Kidney capillary endothelial cell (primary cell): ENCODE data around the gene CPEB3.
"Not testable (repeated sequence)": the region's sequence is repeated elsewhere in the genome, so short reads cannot be mapped to it uniquely, and the experiment has no call there.

ENCODE experiments used
- DNase-seq: peaks from one replicate; pipeline ENCODE4 v3.0.0-alpha.2; 2018; ENCODE audit warnings: low spot score

CPEB3 gene

DNA sequence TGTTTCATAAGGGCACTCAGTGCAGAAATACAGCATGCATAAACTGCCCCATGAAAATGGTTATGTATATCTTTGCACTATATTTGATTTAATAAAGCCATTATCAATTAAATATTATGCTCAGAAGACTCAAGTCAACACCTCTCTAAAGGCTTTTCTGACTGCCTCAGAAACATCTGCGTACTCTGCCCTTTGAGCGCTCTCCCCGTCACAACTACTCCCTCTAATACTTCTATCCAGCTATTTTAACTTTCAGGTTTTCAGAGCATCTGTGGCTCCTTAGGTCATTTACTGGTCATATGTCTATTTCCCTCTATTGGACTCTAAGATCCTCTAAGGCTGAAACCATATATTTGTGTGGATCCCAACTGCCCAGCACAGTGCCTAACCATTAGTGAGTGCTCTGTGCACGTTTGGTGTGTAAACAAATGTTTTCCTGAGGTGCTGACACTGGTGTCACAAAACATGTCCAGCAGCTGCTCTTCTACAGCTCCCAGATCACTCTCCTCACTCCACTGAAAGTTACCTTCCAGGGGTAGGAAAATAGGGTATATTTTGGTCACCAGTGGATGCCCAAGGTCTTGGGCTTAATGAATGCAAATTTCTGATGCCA lies 188.2 kb downstream of the CPEB3 start:
- DNase-seq, result no peak

DNA sequence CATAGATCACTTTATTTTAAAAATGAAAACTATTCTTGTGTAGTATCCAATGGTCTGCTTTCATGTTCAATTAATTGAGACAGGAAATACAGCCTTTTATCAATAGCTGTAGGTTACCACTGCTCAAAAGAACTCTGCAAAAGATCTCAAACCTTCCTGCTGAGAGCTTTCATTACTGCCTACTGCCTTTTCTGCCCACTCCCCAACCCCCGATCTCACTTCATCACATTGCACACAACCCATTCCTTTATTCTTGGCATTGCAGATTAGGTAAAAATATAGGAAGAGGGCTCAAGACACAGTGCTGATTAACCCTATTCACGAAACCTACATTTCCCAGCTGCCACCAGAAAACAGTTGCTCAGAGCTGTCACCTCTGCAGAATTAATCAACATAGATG lies 195.9 kb downstream of the CPEB3 start:
- DNase-seq, result no peak

GRCh38 chr10:92091965-92092364 lies 198.9 kb downstream of the CPEB3 start:
- DNase-seq, result no peak

DNA sequence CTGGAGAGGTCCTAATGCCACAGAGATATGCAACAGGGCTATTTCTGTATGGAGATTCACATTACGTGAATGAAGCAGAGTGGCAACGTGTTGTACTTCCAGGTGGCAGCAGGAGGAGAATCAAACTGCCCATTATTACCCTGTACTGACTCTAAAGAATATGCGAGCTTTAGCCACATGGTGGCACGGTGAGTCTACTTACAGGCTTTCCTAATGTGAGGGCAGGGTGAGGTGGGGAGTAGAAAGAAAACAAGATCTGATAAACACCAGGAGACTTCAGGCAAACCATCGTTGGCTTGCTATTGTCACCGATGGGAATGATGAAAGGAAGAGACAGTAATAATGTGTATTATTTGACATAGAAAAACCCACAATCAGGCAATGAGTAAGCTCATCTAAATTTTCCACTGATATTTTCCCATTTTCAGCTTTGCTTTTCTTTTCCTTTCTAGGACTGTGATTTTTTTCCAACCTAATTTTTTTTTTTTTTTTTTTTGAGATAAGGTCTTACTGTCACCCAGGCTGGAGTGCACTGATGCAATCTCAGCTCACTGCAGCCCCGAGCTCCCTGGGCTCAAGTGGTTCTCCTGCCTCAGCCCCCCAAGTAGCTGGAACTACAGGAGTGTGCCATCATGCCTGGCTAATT lies 203.0 kb downstream of the CPEB3 start:
- peak; percentile 76 for DNase-seq

DNA sequence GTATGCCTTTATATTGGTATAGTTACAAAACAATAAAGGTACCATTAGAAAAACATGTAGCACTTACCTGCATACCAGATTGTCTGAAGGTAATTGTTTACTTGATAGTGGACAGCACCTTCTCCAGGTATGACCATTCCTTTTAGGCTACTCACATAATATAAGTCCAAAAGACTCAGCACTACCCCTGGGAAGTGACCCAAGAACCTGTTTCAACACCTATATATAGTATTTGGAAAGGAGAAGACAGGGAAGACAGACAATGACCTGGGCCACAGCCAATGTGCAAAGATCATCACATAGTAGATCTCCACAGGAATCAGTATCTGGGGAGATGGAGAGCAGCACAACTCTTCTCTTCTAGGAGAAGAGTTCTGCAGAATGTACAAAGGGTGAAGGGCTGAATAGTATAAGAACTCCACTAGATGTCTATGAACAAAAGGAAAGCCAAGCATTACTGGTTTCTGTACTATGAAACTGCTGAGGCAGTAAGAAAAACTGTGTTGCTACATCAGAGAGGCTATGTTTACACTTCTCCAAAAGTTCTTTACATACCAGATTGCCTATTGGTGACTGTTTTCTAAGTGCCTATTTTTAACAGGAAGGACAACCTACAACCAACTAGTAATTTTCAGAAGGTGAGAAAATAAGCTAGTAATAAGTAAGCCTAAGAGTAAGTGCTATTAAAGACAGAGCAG lies 208.1 kb downstream of the CPEB3 start:
- DNase-seq, result no peak

GRCh38 chr10:92081641-92082040 lies 209.2 kb downstream of the CPEB3 start:
- DNase-seq, result no peak

GRCh38 chr10:92080244-92080643 lies 210.6 kb downstream of the CPEB3 start:
- DNase-seq, result no peak

DNA sequence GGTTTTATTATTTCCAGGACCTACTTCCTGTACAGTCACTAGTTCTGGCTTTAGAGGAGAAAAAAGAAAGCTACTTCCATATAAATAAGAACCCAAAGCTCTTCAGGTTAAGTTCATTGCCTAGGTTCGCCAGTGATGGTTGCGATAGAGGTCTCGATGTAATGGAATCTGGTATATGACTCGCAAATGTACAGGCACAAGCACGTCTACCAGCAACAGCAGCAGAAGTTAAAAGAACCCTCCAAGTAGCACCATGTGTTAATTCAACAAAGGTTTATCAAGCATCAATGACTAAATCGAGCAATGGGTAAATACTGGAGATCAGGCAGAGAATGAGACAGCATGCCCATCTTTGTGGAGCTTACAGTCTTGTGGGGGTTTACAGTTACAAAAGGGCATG lies 211.9 kb downstream of the CPEB3 start:
- no peak for DNase-seq

DNA sequence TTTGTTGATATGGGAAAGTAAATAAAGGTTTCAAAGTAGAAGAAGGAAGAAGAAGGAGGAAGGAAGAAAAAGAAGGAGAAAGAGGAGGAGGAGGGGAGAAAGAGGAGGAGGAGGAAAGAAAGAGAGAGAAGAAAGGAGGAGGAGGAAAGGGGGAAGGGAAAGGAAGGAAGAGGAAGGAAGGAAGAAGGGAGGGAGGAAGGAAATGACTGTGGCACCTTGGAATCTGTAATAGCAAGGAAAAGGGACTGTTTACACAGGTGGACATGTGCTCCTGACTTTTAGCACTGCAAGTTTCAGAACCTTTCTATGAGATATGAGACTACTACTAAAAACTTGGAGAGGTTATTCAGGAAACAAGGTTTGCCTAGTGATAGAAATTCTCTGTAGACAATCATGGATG lies 214.2 kb downstream of the CPEB3 start:
- no peak for DNase-seq

DNA sequence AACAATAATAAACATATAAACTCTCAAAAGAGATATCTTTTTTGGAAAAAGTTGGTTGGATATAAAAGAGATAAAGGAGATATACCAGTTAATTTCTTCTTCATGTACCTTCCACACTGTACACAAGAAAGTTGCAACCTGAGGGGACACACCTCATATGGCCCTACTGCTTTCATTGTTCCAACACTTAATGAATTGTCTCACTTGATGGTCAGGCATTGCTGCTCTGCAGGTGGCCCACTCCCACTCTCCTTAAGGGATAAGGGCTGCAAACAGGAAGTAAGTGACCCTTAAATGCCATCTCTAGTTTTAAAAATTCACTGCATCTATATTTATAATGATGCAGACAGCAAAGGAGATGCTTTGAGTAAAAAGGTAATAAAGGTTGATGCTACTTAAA lies 215.0 kb downstream of the CPEB3 start:
- no peak for DNase-seq

DNA sequence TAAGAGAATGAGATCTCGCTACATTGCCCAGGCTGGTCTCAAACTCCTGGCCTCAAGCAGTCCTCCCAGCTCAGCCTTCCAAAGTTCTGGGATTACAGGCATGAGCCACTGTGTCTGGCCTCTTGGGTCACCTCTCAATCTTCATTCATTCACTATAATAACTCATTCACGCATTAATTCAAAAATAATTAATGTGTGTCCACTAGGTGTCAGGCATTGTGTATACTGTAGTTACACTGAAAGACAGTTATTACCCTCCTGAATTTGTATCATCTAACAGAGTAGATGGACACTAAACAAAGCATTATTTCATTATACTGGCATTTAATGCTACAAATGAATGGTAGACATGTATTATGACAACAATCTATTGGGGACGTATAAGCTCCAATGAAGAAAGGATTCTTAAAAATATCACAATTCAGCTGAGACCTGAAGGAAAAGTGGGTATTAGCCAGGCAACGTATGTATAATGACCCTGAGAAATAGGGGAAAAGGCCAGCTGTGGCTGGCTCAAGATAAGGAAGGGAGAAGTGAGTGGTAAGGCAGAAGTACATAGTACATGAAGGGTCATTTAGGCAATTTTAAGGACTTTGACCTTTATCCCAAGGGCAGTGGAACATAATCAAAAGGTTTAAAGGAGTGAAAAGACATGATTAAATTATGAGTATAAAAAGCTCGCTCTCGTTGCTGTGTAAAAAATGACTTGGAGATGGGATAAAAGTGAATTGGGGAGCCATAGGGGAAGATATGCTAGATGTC lies 216.6 kb downstream of the CPEB3 start:
- DNase-seq, result peak; percentile 7

- DNase-seq, result no peak
Observed at GRCh38 chr10:92068900-92069299, 222.0 kb downstream of the CPEB3 start.

- DNase-seq, result no peak
Observed at GRCh38 chr10:92066386-92066785, 224.5 kb downstream of the CPEB3 start.

DNA sequence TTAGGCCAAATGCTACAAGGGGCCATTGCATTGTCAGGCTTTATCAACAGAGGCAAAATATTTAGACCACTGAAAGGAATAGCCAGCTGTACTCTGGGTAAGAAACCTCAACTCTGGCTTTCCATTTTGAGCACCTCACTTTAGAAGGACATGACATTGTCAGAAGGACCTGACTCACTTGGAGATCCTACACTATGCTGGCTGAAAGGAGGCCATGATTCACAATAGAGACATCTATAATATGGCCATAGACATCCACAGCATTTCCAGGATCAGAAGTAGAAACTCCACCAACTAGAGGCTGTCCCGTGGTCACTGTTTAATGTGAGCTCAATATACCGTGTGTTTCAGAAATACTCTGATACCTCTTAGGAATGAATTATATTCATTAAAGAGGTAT lies 226.4 kb downstream of the CPEB3 start:
- no peak for DNase-seq

GRCh38 chr10:92062273-92062672 lies 228.6 kb downstream of the CPEB3 start:
- no peak for DNase-seq

DNA sequence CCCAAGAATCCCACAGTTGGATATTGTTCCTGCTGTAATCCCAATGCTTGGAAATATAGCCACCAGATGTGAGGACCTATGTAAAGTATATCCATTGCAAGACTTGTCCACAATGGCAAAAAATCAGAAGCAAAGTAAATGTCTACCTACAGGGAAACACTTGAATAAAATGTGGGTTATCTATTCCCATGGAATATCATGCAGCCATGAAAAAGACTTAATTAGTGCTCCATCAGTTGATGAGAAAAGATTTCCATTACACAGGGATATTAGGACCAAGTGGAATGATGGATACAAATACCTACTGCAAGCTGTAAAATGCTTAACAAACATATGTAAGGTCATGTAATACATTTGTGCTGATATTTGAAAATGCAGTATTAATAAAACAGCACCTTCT lies 236.1 kb downstream of the CPEB3 start:
- no peak for DNase-seq

GRCh38 chr10:92052741-92053140 lies 238.1 kb downstream of the CPEB3 start:
- DNase-seq, result no peak

DNA sequence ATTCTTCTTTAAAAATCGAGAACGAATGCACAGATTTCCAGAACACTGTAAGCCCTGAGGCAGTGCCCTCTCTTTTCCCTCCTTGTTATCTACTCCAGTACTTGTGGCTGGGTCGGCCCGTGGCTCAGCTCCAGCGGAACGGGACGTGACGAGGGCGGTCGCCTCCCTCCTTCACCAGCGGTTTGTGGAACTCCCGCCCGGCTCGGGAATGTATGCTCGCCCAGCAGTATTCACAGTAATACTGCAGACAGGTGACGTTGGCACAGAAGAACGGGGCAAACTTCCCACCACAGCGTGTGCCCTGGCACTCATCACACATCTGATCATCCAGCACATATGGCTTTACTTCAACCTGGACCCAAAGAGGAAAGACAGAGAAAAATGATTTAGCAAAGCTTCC lies 238.8 kb downstream of the CPEB3 start:
- DNase-seq, result no peak

DNA sequence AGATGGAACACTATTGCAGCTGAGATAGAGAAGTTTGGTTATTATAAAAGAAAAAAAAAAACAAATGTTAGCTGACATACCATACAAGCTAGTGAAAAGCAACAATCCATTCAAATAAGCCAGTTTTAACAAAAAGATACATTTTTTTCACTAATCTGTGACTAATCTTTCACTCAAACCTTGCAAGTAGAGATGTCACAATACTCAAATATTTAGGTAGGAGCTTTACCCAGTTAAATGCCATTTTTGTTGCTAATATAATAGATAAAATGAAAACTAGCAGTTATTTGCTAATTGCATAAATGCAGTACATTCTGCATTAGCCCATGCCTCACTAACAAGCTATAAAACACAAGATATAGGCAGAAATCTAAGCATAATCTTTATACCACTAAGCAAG lies 243.7 kb downstream of the CPEB3 start:
- DNase-seq, result no peak

GRCh38 chr10:92045641-92046106 lies 245.2 kb downstream of the CPEB3 start:
- DNase-seq, result no peak

DNA sequence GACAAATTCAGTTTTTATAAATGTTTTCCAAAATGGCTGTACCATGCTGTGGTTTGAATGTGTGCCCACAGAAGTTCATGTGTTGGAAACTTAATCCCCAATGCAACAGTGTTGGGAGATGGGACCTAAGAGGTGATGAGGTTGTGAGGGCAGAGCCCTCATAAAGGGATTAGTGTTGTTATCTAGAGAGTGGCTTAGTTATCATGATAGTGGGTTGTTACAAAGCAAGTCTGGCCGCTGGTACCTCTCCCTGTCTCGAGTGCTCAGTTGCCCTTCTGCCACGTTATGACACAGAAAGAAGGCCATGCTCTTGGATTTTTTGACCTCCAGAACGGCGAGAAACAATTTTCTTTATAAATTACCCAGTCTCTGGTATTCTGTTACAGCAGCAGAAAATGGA lies 248.3 kb downstream of the CPEB3 start:
- DNase-seq, result no peak

DNA sequence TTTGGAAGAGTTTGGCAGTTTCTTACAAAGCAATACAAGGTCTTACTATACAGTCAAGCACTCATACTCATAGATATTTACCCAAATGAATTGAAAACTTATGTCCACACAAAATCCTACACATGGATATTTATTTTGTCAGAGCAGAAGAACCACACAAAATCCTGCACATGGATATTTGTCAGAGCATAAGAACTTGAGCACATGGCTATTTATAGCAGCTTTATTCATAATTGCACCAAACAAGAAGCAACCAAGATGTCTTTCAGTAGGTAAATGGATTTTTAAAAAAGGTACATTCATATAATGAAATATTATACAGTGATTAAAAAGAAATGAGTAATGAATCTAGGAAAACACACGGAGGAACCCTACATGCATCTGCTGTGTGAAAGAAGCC lies 251.9 kb downstream of the CPEB3 start:
- no peak for DNase-seq

DNA sequence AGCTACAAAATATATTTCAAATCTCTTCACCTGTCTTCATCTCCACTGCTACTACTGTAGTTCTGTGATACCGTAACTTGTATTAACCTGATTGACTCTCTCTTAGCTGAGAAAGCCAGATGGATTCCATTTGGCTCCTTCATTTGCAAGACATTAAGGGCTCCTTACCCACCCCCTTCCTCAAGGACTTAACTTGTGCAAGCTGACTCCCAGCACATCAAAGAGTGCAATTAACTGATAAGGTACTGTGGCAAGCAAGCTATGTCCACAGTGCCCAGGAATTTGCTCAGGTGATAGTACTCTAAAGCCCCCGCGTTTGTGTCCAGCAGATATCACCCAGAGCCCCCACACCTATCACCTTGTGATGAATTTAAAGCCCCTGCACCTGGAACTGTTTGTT lies 257.8 kb downstream of the CPEB3 start:
- DNase-seq, result not testable (repeated sequence)
